Thyroid gland (tissue), 4 donors: Measurements from ENCODE around the gene JAKMIP3. TPM values are rescaled to one million over a fixed set of nuclear protein-coding genes. Genes with fewer than 3 reads are reported as not detected.

ENCODE experiments used
- DNase-seq, 2 donors: peaks; one replicate each; pipeline ENCODE4 v3.0.0-alpha.2; 2019
- H3K27ac ChIP-seq, 3 donors: fragments of 200-600 bp; sonication (generic); 1 replicate in 2 of 3; 2 replicates in 1 of 3; pipeline ENCODE4 v1.5.1; 2016 to 2019; ENCODE audit warnings: mild to moderate bottlenecking in 1 of 3, moderate library complexity in 1 of 3
- H3K27me3 ChIP-seq: fragments of 200-600 bp; sonication (generic); one replicate; pipeline ENCODE4 v1.5.1; 2019
- H3K36me3 ChIP-seq, 2 donors: fragments of 200-600 bp; sonication (generic); one replicate each; pipeline ENCODE4 v1.5.1; 2016 to 2019
- H3K4me1 ChIP-seq, 2 donors: fragments of 200-600 bp; sonication (generic); one replicate each; pipeline ENCODE4 v1.5.1; 2017 to 2019
- H3K4me3 ChIP-seq, 3 donors: fragments of 200-600 bp; sonication (generic); replicated peaks in 1 of 3; 1 replicate in 2 of 3; 2 replicates in 1 of 3; pipeline ENCODE4 v1.5.1; 2016; ENCODE audit warnings: mild to moderate bottlenecking in 1 of 3
- H3K9me3 ChIP-seq: fragments of 200-600 bp; sonication (generic); one replicate; pipeline ENCODE4 v1.5.1; 2017
- POLR2A ChIP-seq, 2 donors: fragments of 450-650 bp; IDR thresholded peaks; one replicate each; pipeline ENCODE4 v1.6.1; 2017; ENCODE audit warnings: antibody characterized with exemption in 2 of 2, mild to moderate bottlenecking in 2 of 2, moderate library complexity in 1 of 2
- WGBS, 2 donors: methylation state at CpG; one replicate each; pipeline ENCODE4 v1.1.5; 2017; 5-methylcytosine and 5-hydroxymethylcytosine counted together
- intact Hi-C: fragments of 100-400 bp; cut with DNase I; formaldehyde crosslinking; loops from one replicate; pipeline ENCODE4 v1.15.1; 2023
- total RNA-seq, 4 donors: library from RNA; depleted of rRNA; stranded (reverse); fragments of >200 nt; gene quantifications; one replicate each; pipeline ENCODE4 v1.2.3, GENCODE V29; 2016
- TF ChIP-seq, protein P1 (sequence below), 6 experiments: fragments of 200-600 bp in 3 of 6; fragments of 450-650 bp in 3 of 6; sonication (generic) in 3 of 6; IDR thresholded peaks; one replicate each; pipeline ENCODE4 v1.5.1; 2016 to 2019; ENCODE audit warnings: antibody characterized with exemption in 6 of 6, mild to moderate bottlenecking in 2 of 6, inconsistent platforms in 1 of 6, moderate library complexity in 1 of 6

Gene JAKMIP3
- total RNA-seq, 4 donors from 2014 or later: 1.1 to 3.0 (median 1.6) TPM

DNA sequence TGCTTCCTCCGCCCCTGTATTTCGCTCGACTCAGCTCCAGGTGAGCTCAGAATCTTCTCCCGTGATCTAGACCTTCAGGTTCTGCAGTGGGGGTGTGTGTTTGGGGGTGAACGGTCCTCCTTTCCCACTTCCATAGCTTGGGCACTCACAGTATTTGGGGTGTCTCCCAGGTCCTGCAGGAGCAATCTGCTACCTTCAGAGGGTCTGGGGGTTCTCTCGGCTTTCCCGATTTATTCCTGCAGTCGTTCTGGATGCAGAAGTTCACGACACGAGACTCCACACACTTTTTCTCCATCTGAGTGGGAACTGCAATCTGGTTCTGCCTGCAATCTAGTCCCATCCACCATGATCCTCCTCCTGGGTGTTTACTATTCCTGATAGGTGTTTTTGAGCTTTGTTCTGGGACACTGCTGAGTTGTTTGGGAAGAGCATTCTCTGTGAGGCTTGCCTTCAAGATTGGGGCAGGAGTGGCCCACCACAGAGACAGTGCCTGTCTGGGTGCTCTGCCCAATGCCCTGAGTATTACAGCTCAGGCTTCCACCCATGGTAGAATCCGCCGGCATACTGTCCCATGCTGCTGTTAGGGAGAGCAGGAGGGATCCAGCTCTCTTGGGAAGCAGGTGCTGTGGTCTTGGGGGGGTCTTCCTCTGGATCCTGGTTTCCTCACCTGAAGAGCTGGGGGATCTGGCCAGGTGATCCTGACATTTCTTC lies 29.8 kb downstream of the JAKMIP3 start:
- Histone ChIP-seq H3K36me3 (no peaks in the 10 kb centered on the region), H3K4me1 (no peaks in the 10 kb centered on the region), H3K27me3 (no peaks in the 10 kb centered on the region), H3K27ac (no peak overlapping the region), H3K4me3 (no peak overlapping the region), H3K9me3 (no peaks in the 10 kb centered on the region)
- intact Hi-C loops: no loop called here
- WGBS, 2 donors: 87 to 89% methylated on average over 12 of the region's 12 CpGs
- DNase-seq: no peak
- no peak for TF ChIP-seq POLR2A (IDR thresholded peaks at IDR 0.05)
- TF ChIP-seq, protein P1, sequence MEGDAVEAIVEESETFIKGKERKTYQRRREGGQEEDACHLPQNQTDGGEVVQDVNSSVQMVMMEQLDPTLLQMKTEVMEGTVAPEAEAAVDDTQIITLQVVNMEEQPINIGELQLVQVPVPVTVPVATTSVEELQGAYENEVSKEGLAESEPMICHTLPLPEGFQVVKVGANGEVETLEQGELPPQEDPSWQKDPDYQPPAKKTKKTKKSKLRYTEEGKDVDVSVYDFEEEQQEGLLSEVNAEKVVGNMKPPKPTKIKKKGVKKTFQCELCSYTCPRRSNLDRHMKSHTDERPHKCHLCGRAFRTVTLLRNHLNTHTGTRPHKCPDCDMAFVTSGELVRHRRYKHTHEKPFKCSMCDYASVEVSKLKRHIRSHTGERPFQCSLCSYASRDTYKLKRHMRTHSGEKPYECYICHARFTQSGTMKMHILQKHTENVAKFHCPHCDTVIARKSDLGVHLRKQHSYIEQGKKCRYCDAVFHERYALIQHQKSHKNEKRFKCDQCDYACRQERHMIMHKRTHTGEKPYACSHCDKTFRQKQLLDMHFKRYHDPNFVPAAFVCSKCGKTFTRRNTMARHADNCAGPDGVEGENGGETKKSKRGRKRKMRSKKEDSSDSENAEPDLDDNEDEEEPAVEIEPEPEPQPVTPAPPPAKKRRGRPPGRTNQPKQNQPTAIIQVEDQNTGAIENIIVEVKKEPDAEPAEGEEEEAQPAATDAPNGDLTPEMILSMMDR (IDR thresholded peaks at IDR 0.05): no peak

DNA sequence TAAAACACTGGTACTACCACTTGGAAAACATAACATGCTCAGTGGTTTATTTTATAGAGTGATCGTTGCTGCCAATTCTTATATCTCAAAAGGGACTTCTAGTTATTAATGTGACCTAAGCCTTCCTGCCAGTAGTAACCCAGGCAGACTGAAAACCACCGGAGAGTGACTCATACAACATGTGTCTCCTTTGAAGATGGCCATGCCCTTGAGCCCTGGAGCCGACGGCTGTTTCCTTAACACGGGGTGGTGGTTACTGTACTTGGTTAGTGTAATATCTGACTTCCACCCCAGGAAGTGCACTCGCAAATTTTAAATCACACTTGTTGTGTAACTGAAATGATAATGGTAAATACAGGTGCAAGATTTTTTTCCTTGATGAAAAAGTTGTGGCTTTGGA lies 30.5 kb downstream of the JAKMIP3 start:
- WGBS, 2 donors: 48 to 56% methylated on average over 6 of the region's 6 CpGs

DNA sequence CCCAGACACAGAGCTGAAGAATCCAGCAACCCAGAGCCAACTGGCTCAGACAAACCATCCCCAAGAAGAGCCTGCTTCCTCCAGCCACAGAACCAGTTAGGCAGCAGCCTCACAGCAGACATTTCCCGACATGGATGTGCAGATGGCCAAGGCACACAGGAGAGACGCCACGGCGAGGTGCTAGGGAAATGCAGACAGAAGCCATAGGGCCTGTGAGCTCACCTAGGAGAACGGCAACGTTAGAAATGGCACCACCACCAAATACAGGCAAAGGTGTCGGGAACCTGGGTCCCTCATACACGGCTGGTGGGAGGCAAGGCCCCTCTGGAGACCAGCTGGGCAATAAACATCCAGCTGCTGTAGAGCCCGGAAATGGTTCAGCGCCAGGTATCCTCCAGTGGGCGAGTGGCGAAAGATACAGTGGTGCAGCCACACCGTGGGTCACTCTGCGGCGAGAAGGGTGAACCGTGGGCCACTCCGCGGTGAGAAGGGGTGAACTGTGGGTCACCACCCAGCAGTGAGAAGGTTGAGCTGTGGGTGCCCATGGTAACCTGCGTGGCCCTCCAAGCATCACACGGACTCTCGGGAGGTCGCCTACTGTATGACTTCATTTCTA lies 31.2 kb downstream of the JAKMIP3 start:
- no peak overlapping the region for H3K27ac ChIP-seq
- H3K4me3 ChIP-seq: no peak overlapping the region
- H3K27me3 ChIP-seq: no peaks in the 10 kb centered on the region
- intact Hi-C loops: no loop called here
- no peaks in the 10 kb centered on the region for H3K4me1 ChIP-seq
- H3K9me3 ChIP-seq: no peaks in the 10 kb centered on the region
- TF ChIP-seq, protein P1 (IDR thresholded peaks at IDR 0.05): no peak
- no peak for TF ChIP-seq POLR2A (IDR thresholded peaks at IDR 0.05)
- H3K36me3 ChIP-seq: no peaks in the 10 kb centered on the region
- no peak for DNase-seq
- WGBS, 2 donors: 92 to 93% methylated on average over 22 of the region's 22 CpGs

More for the DNA sequence above, 30.5 kb downstream of the JAKMIP3 start:
- TF ChIP-seq, protein P1 (IDR thresholded peaks at IDR 0.05): no peak
- no peak for TF ChIP-seq POLR2A (IDR thresholded peaks at IDR 0.05)
- Histone ChIP-seq H3K4me3 (no peak overlapping the region), H3K9me3 (no peaks in the 10 kb centered on the region), H3K27ac (no peak overlapping the region), H3K36me3 (no peaks in the 10 kb centered on the region), H3K27me3 (no peaks in the 10 kb centered on the region), H3K4me1 (no peaks in the 10 kb centered on the region)
- no peak for DNase-seq
- intact Hi-C loops: no loop called here

DNA sequence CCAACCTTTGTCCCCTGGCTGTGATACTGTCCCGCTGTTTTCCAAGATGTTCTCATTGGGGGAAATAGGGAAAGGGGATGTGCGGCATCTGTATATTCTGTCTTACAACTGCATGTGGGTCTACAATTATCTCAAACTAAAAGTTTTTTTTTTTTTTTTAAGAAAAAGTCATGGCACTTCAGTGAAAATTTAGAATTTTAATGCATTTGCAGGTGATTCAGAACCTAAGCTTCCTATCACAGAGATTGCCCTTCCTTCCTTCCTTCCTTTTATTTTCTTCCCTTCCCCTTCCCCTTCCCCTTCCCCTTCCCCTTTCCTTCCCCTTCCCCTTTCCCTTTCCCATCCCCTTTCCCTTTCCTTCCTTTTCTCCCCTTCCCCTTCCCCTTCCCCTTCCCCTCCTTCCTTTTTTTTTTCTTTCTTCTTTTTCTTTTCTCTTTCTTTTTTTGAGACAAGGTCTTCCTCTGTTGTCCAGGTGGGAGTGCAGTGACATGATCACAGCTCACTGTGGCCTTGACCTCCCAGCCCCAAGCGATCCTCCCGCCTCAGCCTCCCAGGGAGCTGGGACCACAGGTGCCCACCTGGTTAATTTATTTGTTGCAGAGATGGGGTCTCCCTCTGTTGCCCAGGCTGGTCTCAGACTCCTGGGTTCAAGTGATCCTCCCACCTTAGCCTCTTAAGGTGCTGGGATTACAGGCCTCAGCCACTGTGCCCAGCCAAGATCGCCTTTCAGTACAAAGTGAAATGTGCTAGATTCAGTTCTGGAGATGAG lies 32.0 kb downstream of the JAKMIP3 start:
- Histone ChIP-seq H3K27me3 (no peaks in the 10 kb centered on the region), H3K9me3 (no peaks in the 10 kb centered on the region), H3K4me3 (no peak overlapping the region), H3K27ac (no peak overlapping the region), H3K36me3 (no peaks in the 10 kb centered on the region), H3K4me1 (no peaks in the 10 kb centered on the region)
- no peak for TF ChIP-seq POLR2A (IDR thresholded peaks at IDR 0.05)
- TF ChIP-seq, protein P1 (IDR thresholded peaks at IDR 0.05): no peak
- 56 to 59% methylated on average over 5 of the region's 5 CpGs for WGBS, 2 donors
- intact Hi-C loops: no loop called here
- no peak for DNase-seq
